OCI-LY7 (cell line): ENCODE results near the gene ANKLE2.

ENCODE experiments used
- CTCF ChIP-seq: fragments of 200-600 bp; sonication (generic); conservative IDR thresholded peaks from 2 replicates; pipeline ENCODE4 v1.5.1; 2014; ENCODE audit warnings: mild to moderate bottlenecking, antibody characterized with exemption, low read length, moderate library complexity, mixed read lengths
- EZH2phosphoT487 ChIP-seq: fragments of 200-600 bp; sonication (generic); IDR thresholded peaks from 2 replicates; pipeline ENCODE4 v1.6.1; 2018; ENCODE audit warnings: low read depth, borderline replicate concordance, mild to moderate bottlenecking, mixed run types, antibody characterized with exemption, low read length, moderate library complexity, mixed read lengths

- no peak for TF ChIP-seq CTCF
- no peak for TF ChIP-seq EZH2phosphoT487
Observed at GRCh38 chr12:132728502-132728901, 33.1 kb downstream of the ANKLE2 start.
